IMR-90 (cell line): ENCODE measurements around the gene SLTM. TPM values are rescaled to one million over a fixed set of nuclear protein-coding genes. Genes with fewer than 3 reads are reported as not detected.
"Not testable (repeated sequence)": the region's sequence is repeated elsewhere in the genome, so short reads cannot be mapped to it uniquely, and the experiment has no call there.

Source experiments
- ATAC-seq: fragments of 200-7000 bp; cut with Tn5 transposase; 2 replicates; pipeline ENCODE4 v1.9.1; 2020; ENCODE audit warnings: low read depth, mild to moderate bottlenecking, moderate library complexity
- BruUV-seq: library from RNA; stranded (reverse); fragments of 400-500 nt; replicated peaks from 2 replicates; lab custom pipeline; 2021; lab: Mats Ljungman, UMichigan
- CTCF ChIA-PET: fragments of 300-600 bp; formaldehyde crosslinking; extraction: SDS; loops from one replicate; lab custom pipeline; 2021; ENCODE audit warnings: antibody characterized with exemption; lab: Yijun Ruan, JAX
- POLR2A ChIA-PET: fragments of 300-600 bp; sonication (Branson Sonifier 250); formaldehyde crosslinking; loops from one replicate; lab custom pipeline; 2022; ENCODE audit warnings: antibody characterized with exemption; ENCODE audit not compliant: unreplicated experiment; lab: Charles Lee
- DNase-seq: peaks from one replicate; pipeline ENCODE4 v3.0.0; 2013
- H2AFZ ChIP-seq: replicated peaks from 2 replicates; pipeline ENCODE3; 2013; ENCODE audit warnings: low read length, mild to moderate bottlenecking; ENCODE audit not compliant: poor library complexity
- H2AK5ac ChIP-seq: 2 replicates; pipeline ENCODE4 v1.6.1; 2013; ENCODE audit warnings: low read depth, low read length, inconsistent platforms
- H2AK9ac ChIP-seq: replicated peaks from 2 replicates; pipeline ENCODE3; 2013; ENCODE audit warnings: mild to moderate bottlenecking, low read depth, low read length, moderate library complexity; ENCODE audit not compliant: poor library complexity
- H2BK120ac ChIP-seq: 2 replicates; pipeline ENCODE4 v1.6.1; 2013; ENCODE audit warnings: low read depth, low read length, inconsistent platforms
- H2BK15ac ChIP-seq: 3 replicates; pipeline ENCODE4 v1.6.1; 2013; ENCODE audit warnings: low read depth, low read length, inconsistent platforms
- H2BK20ac ChIP-seq: 2 replicates; pipeline ENCODE4 v1.6.1; 2013; ENCODE audit warnings: low read depth, mild to moderate bottlenecking, inconsistent platforms, low read length, moderate library complexity
- H2BK5ac ChIP-seq: 2 replicates; pipeline ENCODE4 v1.6.1; 2013; ENCODE audit warnings: mild to moderate bottlenecking, low read depth, low read length, inconsistent platforms; ENCODE audit not compliant: poor library complexity, severe bottlenecking
- H3K14ac ChIP-seq: replicated peaks from 2 replicates; pipeline ENCODE4 v1.6.1; 2013; ENCODE audit warnings: low read depth, low read length, inconsistent platforms
- H3K18ac ChIP-seq: 2 replicates; pipeline ENCODE4 v1.6.1; 2013; ENCODE audit warnings: low read depth, low read length, control low read depth
- H3K23ac ChIP-seq: 2 replicates; pipeline ENCODE4 v1.6.1; 2013; ENCODE audit warnings: low read depth, low read length, inconsistent platforms
- H3K27ac ChIP-seq: 2 replicates; pipeline ENCODE4 v1.5.1; 2013; ENCODE audit warnings: mild to moderate bottlenecking, control low read depth, low read length; ENCODE audit not compliant: insufficient read depth
- H3K27me3 ChIP-seq: 2 replicates; pipeline ENCODE4 v1.6.1; 2013; ENCODE audit warnings: low read length; ENCODE audit not compliant: control insufficient read depth, insufficient read depth
- H3K36me3 ChIP-seq: 2 replicates; pipeline ENCODE4 v1.6.1; 2013; ENCODE audit warnings: low read length, mixed read lengths; ENCODE audit not compliant: control insufficient read depth, insufficient read depth
- H3K4ac ChIP-seq: 2 replicates; pipeline ENCODE4 v1.6.1; 2013; ENCODE audit warnings: low read depth, low read length, inconsistent platforms
- H3K4me1 ChIP-seq: 2 replicates; pipeline ENCODE4 v1.6.1; 2013; ENCODE audit warnings: low read length, mixed read lengths; ENCODE audit not compliant: control insufficient read depth, insufficient read depth
- H3K4me2 ChIP-seq: 2 replicates; pipeline ENCODE4 v1.6.1; 2013; ENCODE audit warnings: low read depth, mild to moderate bottlenecking, control low read depth, low read length, moderate library complexity
- H3K4me3 ChIP-seq: 2 replicates; pipeline ENCODE4 v1.5.1; 2013; ENCODE audit warnings: low read depth, mild to moderate bottlenecking, control low read depth, low read length, moderate library complexity; ENCODE audit not compliant: insufficient read depth
- H3K56ac ChIP-seq: 2 replicates; pipeline ENCODE4 v1.6.1; 2013; ENCODE audit warnings: low read length, inconsistent platforms; ENCODE audit not compliant: insufficient read depth; ENCODE audit errors: extremely low read depth
- H3K79me1 ChIP-seq, 2 experiments: 2 replicates each; pipeline ENCODE4 v1.6.1; 2013; ENCODE audit warnings: low read length in 2 of 2, inconsistent platforms in 1 of 2, low read depth in 1 of 2
- H3K9ac ChIP-seq: 2 replicates; pipeline ENCODE4 v1.6.1; 2013; ENCODE audit warnings: low read depth, low read length, control low read depth
- H3K9me1 ChIP-seq: 2 replicates; pipeline ENCODE4 v1.6.1; 2013; ENCODE audit warnings: low read length, inconsistent platforms; ENCODE audit not compliant: insufficient read depth
- H3K9me3 ChIP-seq: 2 replicates; pipeline ENCODE4 v1.6.1; 2013; ENCODE audit warnings: low read length; ENCODE audit not compliant: control insufficient read depth, insufficient read depth
- H4K20me1 ChIP-seq: 2 replicates; pipeline ENCODE4 v1.6.1; 2013; ENCODE audit warnings: low read length, inconsistent platforms; ENCODE audit not compliant: insufficient read depth
- H4K5ac ChIP-seq: 2 replicates; pipeline ENCODE4 v1.6.1; 2013; ENCODE audit warnings: mild to moderate bottlenecking, low read depth, low read length, control low read depth
- H4K8ac ChIP-seq, 2 experiments: 2 replicates each; pipeline ENCODE4 v1.6.1; 2013; ENCODE audit warnings: low read depth in 2 of 2, low read length in 2 of 2, control low read depth in 1 of 2, inconsistent platforms in 1 of 2
- H4K91ac ChIP-seq: 2 replicates; pipeline ENCODE4 v1.6.1; 2013; ENCODE audit warnings: low read depth, low read length, inconsistent platforms; ENCODE audit not compliant: insufficient read depth
- WGBS, 2 experiments: methylation state at CpG; one replicate each; pipeline versions ENCODE4 v1.1.5 to v1.1.7; 2013; ENCODE audit warnings: missing lambda C conversion rate in 2 of 2; ENCODE audit not compliant: insufficient read length in 1 of 2; ENCODE audit errors: extremely low coverage in 2 of 2; 5-methylcytosine and 5-hydroxymethylcytosine counted together
- dilution Hi-C: fragments of 300-500 bp; cut with HindIII; formaldehyde crosslinking; loops from one replicate; pipeline ENCODE4 v1.14.3; 2018; ENCODE audit warnings: low sequenced_read_pairs; ENCODE audit not compliant: unreplicated experiment
- in situ Hi-C: fragments of 300-500 bp; cut with MboI; formaldehyde crosslinking; loops from 3 replicates; pipeline ENCODE4 v1.14.3; 2019; ENCODE audit warnings: low sequenced_read_pairs, inconsistent platforms, mixed read lengths
- intact Hi-C: fragments of 100-400 bp; cut with micrococcal nuclease; formaldehyde crosslinking; loops from 2 replicates; pipeline ENCODE4 v1.10.0; 2022
- polyA plus RNA-seq, 3 experiments: library from polyadenylated mRNA; depleted of rRNA; stranded (reverse); fragments of >200 nt; gene quantifications; 2 replicates each; pipeline ENCODE4 v1.2.3, GENCODE V29; 2012; ENCODE audit warnings: low replicate concordance in 1 of 3
- total RNA-seq: library from RNA; depleted of rRNA; stranded (reverse); fragments of >200 nt; gene quantifications from 2 replicates; pipeline ENCODE4 v1.2.3, GENCODE V29; 2012

SLTM gene
- total and polyA plus RNA-seq, 2 of the 4 experiments (the other 2 are of a cell fraction): 36.0 to 57.6 TPM

DNA sequence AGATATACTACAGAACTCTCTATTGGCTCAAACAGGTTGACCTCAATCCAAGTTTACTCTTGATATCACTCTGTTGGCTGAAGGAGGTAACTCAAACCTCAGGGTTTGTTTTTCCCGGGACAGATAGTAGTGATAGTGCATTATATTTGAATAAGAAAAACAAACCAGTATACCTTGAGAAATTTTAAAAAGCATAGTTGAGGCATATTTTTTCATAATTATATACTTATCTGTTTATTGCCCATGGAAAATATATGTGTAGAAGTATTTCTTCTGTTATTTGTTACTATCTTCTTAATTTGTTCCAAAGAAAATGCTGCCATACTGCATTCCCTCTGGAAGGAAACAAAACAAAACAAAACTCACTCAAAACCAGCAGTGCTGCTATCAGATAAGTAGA, 76.9 kb downstream of the SLTM start:
- H4K8ac ChIP-seq, BruUV-seq, H3K9me3 ChIP-seq, H3K23ac ChIP-seq, DNase-seq, H3K56ac ChIP-seq, H3K4me2 ChIP-seq, H3K36me3 ChIP-seq, H2AK9ac ChIP-seq, H4K91ac ChIP-seq, H4K20me1 ChIP-seq, dilution Hi-C loops, H2BK20ac ChIP-seq, H3K79me1 ChIP-seq, CTCF ChIA-PET, H3K27ac ChIP-seq, H3K14ac ChIP-seq, in situ Hi-C loops, H3K4me3 ChIP-seq, H3K9me1 ChIP-seq, POLR2A ChIA-PET, H2AK5ac ChIP-seq, H3K4me1 ChIP-seq, H2AFZ ChIP-seq, H3K9ac ChIP-seq, H3K27me3 ChIP-seq, H3K18ac ChIP-seq, H2BK120ac ChIP-seq, H3K4ac ChIP-seq, H2BK5ac ChIP-seq, H4K5ac ChIP-seq, H2BK15ac ChIP-seq, ATAC-seq: not testable (repeated sequence)
- intact Hi-C loops: loop anchor here (10.0 kb wide), 2 partner anchors 62 to 632 kb away; no protein-coding TSS in a partner anchor
- WGBS, 2 experiments: no CpG with 5 or more reads among the region's 1 CpG
